Spleen (tissue), 7 donors: Measurements from ENCODE around the gene CCDC200.

Experiments
- CTCF ChIP-seq, 11 experiments: fragments of 200-600 bp in 7 of 11; fragments of 450-650 bp in 4 of 11; sonication (generic) in 4 of 11; IDR thresholded peaks in 8 of 11; conservative IDR thresholded peaks in 3 of 11; 1 replicate in 7 of 11; 2 replicates in 4 of 11; pipeline versions ENCODE4 v1.4.0 to v1.8.0; 2016 to 2021; ENCODE audit warnings: antibody characterized with exemption in 11 of 11, inconsistent platforms in 4 of 11, mild to moderate bottlenecking in 1 of 11
- POLR2A ChIP-seq, 3 donors: fragments of 450-650 bp; IDR thresholded peaks; one replicate each; pipeline ENCODE4 v1.5.1; 2017; ENCODE audit warnings: antibody characterized with exemption in 3 of 3, mild to moderate bottlenecking in 1 of 3
- donor health status: DM: no; HTN: no; CAD: no; lungs with moderate emphysema.
- donor health status: DM: no; HTN: no; CAD: no.
- donor health status: DM: no; HTN: no; CAD: no.

- no peak for TF ChIP-seq CTCF (IDR thresholded peaks at IDR 0.05 in 8 of 11, conservative IDR thresholded peaks at IDR 0.05 in 3 of 11)
- TF ChIP-seq POLR2A (IDR thresholded peaks at IDR 0.05): no peak
Measured at GRCh38 chr17:43210576-43210975, 17.8 kb downstream of the CCDC200 start.
